Peyer's patch (tissue), 4 donors: ENCODE measurements around the gene ANK2.

Source experiments
- CTCF ChIP-seq, 6 experiments: fragments of 450-650 bp in 4 of 6; fragments of 200-600 bp in 2 of 6; sonication (generic) in 1 of 6; IDR thresholded peaks; one replicate each; pipeline ENCODE4 v1.5.1; 2017 to 2019; ENCODE audit warnings: antibody characterized with exemption in 6 of 6, mild to moderate bottlenecking in 3 of 6, moderate library complexity in 1 of 6
- POLR2A ChIP-seq, 2 donors: fragments of 450-650 bp; IDR thresholded peaks; one replicate each; pipeline ENCODE4 v1.5.1; 2017; ENCODE audit warnings: antibody characterized with exemption in 2 of 2, mild to moderate bottlenecking in 2 of 2, moderate library complexity in 2 of 2

DNA sequence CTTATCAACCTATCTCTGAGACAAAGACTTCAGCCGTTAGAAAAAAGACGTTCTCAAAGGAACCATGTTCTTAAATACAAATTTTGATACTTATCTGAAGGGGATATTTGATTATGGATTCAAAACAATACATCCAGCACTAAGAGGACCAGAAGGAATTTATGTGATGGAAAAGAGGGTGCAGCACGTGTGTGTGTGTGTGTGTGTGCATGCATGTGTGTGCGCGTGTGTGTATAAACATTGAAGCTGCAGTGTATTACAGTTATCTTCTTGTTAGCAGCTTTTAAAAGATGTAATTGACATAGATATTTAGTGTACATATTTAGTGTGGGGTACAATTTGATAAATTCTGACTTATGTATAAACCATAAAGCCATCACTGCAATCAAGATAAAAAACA lies 44.9 kb downstream of the ANK2 start:
- TF ChIP-seq POLR2A (IDR thresholded peaks at IDR 0.05), result no peak
- no peak for TF ChIP-seq CTCF (IDR thresholded peaks at IDR 0.05)
